ENCODE data around the gene SLA2. TPM values are rescaled to one million over a fixed set of nuclear protein-coding genes. Genes with fewer than 3 reads are reported as not detected.

Gene SLA2
- total RNA-seq, 1 donor from 2014 or later: 0.21 TPM

- no peak overlapping the region for H3K9ac ChIP-seq
- no peaks in the 10 kb centered on the region for H3F3A ChIP-seq (ENCODE audit: low read depth)
- H3K9me3 ChIP-seq (ENCODE audit: low read depth): no peaks in the 10 kb centered on the region
- H3K36me3 Mint-ChIP-seq: peaks cover 10% of the 10 kb centered on the region
- H3K4me3 ChIP-seq: no peak overlapping the region
- no peaks in the 10 kb centered on the region for H3K9me3 Mint-ChIP-seq
- H2AFZ ChIP-seq (replicated peaks): no peak overlapping the region
- H3K4me3 Mint-ChIP-seq: no peak overlapping the region
- peaks cover 4% of the 10 kb centered on the region for H3K4me1 ChIP-seq
- no peak overlapping the region for H3K27ac Mint-ChIP-seq
- TF ChIP-seq, protein P1, sequence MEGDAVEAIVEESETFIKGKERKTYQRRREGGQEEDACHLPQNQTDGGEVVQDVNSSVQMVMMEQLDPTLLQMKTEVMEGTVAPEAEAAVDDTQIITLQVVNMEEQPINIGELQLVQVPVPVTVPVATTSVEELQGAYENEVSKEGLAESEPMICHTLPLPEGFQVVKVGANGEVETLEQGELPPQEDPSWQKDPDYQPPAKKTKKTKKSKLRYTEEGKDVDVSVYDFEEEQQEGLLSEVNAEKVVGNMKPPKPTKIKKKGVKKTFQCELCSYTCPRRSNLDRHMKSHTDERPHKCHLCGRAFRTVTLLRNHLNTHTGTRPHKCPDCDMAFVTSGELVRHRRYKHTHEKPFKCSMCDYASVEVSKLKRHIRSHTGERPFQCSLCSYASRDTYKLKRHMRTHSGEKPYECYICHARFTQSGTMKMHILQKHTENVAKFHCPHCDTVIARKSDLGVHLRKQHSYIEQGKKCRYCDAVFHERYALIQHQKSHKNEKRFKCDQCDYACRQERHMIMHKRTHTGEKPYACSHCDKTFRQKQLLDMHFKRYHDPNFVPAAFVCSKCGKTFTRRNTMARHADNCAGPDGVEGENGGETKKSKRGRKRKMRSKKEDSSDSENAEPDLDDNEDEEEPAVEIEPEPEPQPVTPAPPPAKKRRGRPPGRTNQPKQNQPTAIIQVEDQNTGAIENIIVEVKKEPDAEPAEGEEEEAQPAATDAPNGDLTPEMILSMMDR (IDR thresholded peaks at IDR 0.05): no peak
- TF ChIP-seq EZH2 (IDR thresholded peaks at IDR 0.05): no peak
- no peak for TF ChIP-seq EZH2phosphoT487 (IDR thresholded peaks at IDR 0.05)
- DNase-seq (ENCODE audit: low spot score): no peak
- H3K36me3 ChIP-seq: no peaks in the 10 kb centered on the region
- no peak overlapping the region for H3K4me2 ChIP-seq
- H3K79me2 ChIP-seq (ENCODE audit: low read depth): no peaks in the 10 kb centered on the region
- H4K20me1 ChIP-seq (ENCODE audit: low read depth): no peaks in the 10 kb centered on the region
- no peak overlapping the region for H3K27ac ChIP-seq
- H3K4me1 Mint-ChIP-seq: no peaks in the 10 kb centered on the region
- H3K27me3 ChIP-seq: no peaks in the 10 kb centered on the region
- H3K27me3 Mint-ChIP-seq (ENCODE audit: insufficient read depth, low read depth): no peaks in the 10 kb centered on the region
These were observed 9.0 kb upstream of the SLA2 start for GRCh38 chr20:36655004-36655403.

GRCh38 chr20:36654506-36654905 is 8.5 kb upstream of the SLA2 start:
- H2AFZ ChIP-seq (replicated peaks): no peak overlapping the region
- H3K27ac ChIP-seq: no peak overlapping the region
- Mint-ChIP-seq H3K27me3 (ENCODE audit: insufficient read depth, low read depth) (no peaks in the 10 kb centered on the region), H3K4me1 (no peaks in the 10 kb centered on the region), H3K9me3 (no peaks in the 10 kb centered on the region), H3K4me3 (no peak overlapping the region), H3K36me3 (peaks cover 10% of the 10 kb centered on the region), H3K27ac (no peak overlapping the region)
- H3K9ac ChIP-seq: no peak overlapping the region
- H3F3A ChIP-seq (ENCODE audit: low read depth): no peaks in the 10 kb centered on the region
- no peaks in the 10 kb centered on the region for H3K27me3 ChIP-seq
- no peak overlapping the region for H3K4me3 ChIP-seq
- peaks cover 4% of the 10 kb centered on the region for H3K4me1 ChIP-seq
- no peak overlapping the region for H3K4me2 ChIP-seq
- H3K79me2 ChIP-seq (ENCODE audit: low read depth): no peaks in the 10 kb centered on the region
- H3K36me3 ChIP-seq: no peaks in the 10 kb centered on the region
- H4K20me1 ChIP-seq (ENCODE audit: low read depth): no peaks in the 10 kb centered on the region
- TF ChIP-seq EZH2 (IDR thresholded peaks at IDR 0.05) (no peak), EZH2phosphoT487 (IDR thresholded peaks at IDR 0.05) (no peak)
- no peak for DNase-seq (ENCODE audit: low spot score)
- H3K9me3 ChIP-seq (ENCODE audit: low read depth): no peaks in the 10 kb centered on the region

DNA sequence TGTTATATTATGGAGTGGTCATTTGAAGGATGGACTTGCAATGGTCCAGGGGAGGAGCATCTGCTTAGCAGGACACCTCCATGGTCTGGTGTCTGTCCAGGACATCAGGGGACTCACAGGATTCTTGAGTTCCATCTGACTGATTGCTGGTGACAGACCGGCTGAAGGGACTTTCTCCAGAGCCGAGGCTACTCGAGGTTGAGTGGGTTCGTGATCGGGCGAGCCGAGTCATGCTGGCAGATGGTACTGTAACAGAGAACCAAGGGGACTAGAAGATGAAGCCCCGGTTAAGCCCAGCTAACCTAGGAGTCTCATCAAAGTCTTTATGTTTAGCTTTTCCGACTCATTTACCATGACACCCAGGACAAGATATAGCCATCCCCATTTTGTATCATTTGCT is 7.5 kb upstream of the SLA2 start:
- Histone ChIP-seq H3F3A (ENCODE audit: low read depth) (no peaks in the 10 kb centered on the region), H3K27me3 (no peaks in the 10 kb centered on the region), H3K4me3 (no peak overlapping the region), H2AFZ (replicated peaks) (no peak overlapping the region), H4K20me1 (ENCODE audit: low read depth) (no peaks in the 10 kb centered on the region), H3K27ac (no peak overlapping the region), H3K4me2 (no peak overlapping the region), H3K9ac (no peak overlapping the region), H3K36me3 (no peaks in the 10 kb centered on the region), H3K4me1 (peaks cover 4% of the 10 kb centered on the region), H3K79me2 (ENCODE audit: low read depth) (no peaks in the 10 kb centered on the region), H3K9me3 (ENCODE audit: low read depth) (no peaks in the 10 kb centered on the region)
- H3K27me3 Mint-ChIP-seq (ENCODE audit: insufficient read depth, low read depth): no peaks in the 10 kb centered on the region
- H3K4me1 Mint-ChIP-seq: no peaks in the 10 kb centered on the region
- H3K36me3 Mint-ChIP-seq: peaks cover 10% of the 10 kb centered on the region
- no peak overlapping the region for H3K27ac Mint-ChIP-seq
- TF ChIP-seq EZH2phosphoT487 (IDR thresholded peaks at IDR 0.05): no peak
- H3K4me3 Mint-ChIP-seq: no peak overlapping the region
- H3K9me3 Mint-ChIP-seq: no peaks in the 10 kb centered on the region
- DNase-seq (ENCODE audit: low spot score): no peak

DNA sequence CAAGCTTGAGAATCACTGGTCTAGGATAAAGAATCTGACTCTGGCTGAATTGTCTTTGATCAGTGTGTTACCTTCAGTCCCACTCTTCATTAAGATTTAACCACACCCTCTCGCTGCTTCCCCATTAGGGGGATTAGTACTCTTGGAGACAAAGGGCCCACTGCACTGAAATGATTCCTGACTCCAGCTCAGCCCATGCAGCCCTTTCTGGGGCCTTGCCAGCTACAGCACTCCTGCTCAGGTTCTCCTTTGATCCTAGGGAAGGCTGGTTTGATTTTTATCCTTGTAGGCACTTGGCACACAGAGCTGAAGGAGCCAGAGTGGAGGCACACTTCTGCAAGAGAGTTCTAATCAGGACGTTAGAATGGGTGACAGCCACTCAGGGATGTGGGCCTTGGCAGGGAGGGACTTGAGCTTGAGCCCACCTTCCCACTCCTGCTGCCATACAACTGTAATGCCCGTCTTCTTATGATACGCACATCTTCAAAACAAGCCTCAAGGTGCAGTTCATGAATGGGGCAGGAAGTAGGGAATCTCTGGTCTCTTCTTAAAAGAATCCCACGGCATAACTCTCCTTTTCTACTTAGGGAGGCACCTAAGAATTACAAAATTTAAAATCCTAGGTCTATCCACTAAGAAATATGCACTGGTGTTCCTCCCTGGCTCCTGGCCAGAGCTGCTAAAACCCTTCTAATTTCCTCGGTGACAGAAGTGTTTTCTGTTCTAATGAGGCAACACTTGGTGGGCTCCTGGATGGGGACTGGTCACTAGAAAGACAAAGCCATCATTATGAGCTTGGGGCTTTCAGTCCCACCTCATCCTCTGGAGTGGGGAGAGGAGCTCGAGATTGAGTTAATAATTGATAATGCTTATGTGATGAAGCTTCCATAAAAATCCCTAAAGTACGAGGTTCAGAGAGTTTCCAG is 1.5 kb upstream of the SLA2 start:
- Histone ChIP-seq H3K4me1 (peaks cover 31% of the 10 kb centered on the region), H3K27me3 (no peaks in the 10 kb centered on the region), H3K4me2 (peak overlapping the region; percentile 55), H3K27ac (peak overlapping the region; percentile 70), H3K4me3 (no peak overlapping the region), H3K36me3 (no peaks in the 10 kb centered on the region), H3F3A (ENCODE audit: low read depth) (peaks cover 24% of the 10 kb centered on the region), H3K9ac (no peak overlapping the region), H3K9me3 (ENCODE audit: low read depth) (no peaks in the 10 kb centered on the region), H3K79me2 (ENCODE audit: low read depth) (no peaks in the 10 kb centered on the region), H4K20me1 (ENCODE audit: low read depth) (no peaks in the 10 kb centered on the region), H2AFZ (replicated peaks) (no peak overlapping the region)
- peaks cover 18% of the 10 kb centered on the region for H3K4me1 Mint-ChIP-seq
- no peak overlapping the region for H3K4me3 Mint-ChIP-seq
- peak overlapping the region; percentile 72 for H3K27ac Mint-ChIP-seq
- TF ChIP-seq EZH2 (IDR thresholded peaks at IDR 0.05): no peak
- TF ChIP-seq EZH2phosphoT487 (IDR thresholded peaks at IDR 0.05): no peak
- TF ChIP-seq, protein P1 (IDR thresholded peaks at IDR 0.05): no peak
- peaks cover 4% of the 10 kb centered on the region for H3K27me3 Mint-ChIP-seq (ENCODE audit: insufficient read depth, low read depth)
- H3K9me3 Mint-ChIP-seq: no peaks in the 10 kb centered on the region
- H3K36me3 Mint-ChIP-seq: peaks cover 3% of the 10 kb centered on the region
- DNase-seq (ENCODE audit: low spot score): peak; percentile 86
